K562 (cell line): ENCODE results near the gene RCL1. TPM values are rescaled to one million over a fixed set of nuclear protein-coding genes. Genes with fewer than 3 reads are reported as not detected.

Experiments
- CSDE1 ChIP-seq, 2 experiments: fragments of 450-650 bp; IDR thresholded peaks; 2 replicates each; pipeline ENCODE4 v1.6.1; 2016; ENCODE audit warnings: mild to moderate bottlenecking in 1 of 2
- FOXA3 ChIP-seq, 2 experiments: fragments of 450-650 bp in 1 of 2; sonication (generic) in 1 of 2; formaldehyde crosslinking; IDR thresholded peaks in 1 of 2; conservative IDR thresholded peaks in 1 of 2; 2 replicates each; pipeline versions ENCODE4 v1.4.0 to v1.8.0; 2020 to 2022; ENCODE audit warnings: mild to moderate bottlenecking in 2 of 2, missing genetic modification reagents in 1 of 2
- HLTF ChIP-seq: fragments of 450-650 bp; IDR thresholded peaks from 2 replicates; pipeline ENCODE4 v1.6.1; 2016
- IFI16 ChIP-seq: fragments of 250-450 bp; sonication (Bioruptor Pico); IDR thresholded peaks from 2 replicates; pipeline ENCODE4 v2.1.2; 2022; ENCODE audit warnings: mild to moderate bottlenecking, inconsistent platforms
- KLF13 ChIP-seq: fragments of 450-650 bp; IDR thresholded peaks from 2 replicates; pipeline ENCODE4 v1.6.1; 2016; ENCODE audit warnings: missing genetic modification characterization, low read depth, mild to moderate bottlenecking, missing compliant biosample characterization, moderate library complexity, borderline replicate concordance
- PRPF4 ChIP-seq: fragments of 200-400 bp; formaldehyde crosslinking; IDR thresholded peaks from one replicate; pipeline ENCODE4 v1.6.1; 2017; ENCODE audit warnings: low read length, low read depth, mild to moderate bottlenecking; ENCODE audit not compliant: insufficient read depth, poor library complexity, severe bottlenecking
- PTRF ChIP-seq: fragments of 450-650 bp; IDR thresholded peaks from 2 replicates; pipeline ENCODE4 v1.6.1; 2016; ENCODE audit warnings: mild to moderate bottlenecking, missing genetic modification characterization, missing compliant biosample characterization
- RBM15 ChIP-seq: fragments of 200-400 bp; formaldehyde crosslinking; IDR thresholded peaks from 2 replicates; pipeline ENCODE4 v1.6.1; 2018; ENCODE audit warnings: mild to moderate bottlenecking, low read length, moderate library complexity; ENCODE audit not compliant: insufficient read depth
- SP1 ChIP-seq: sonication (generic); formaldehyde crosslinking; IDR thresholded peaks from 2 replicates; pipeline ENCODE4 v1.8.1; 2022; ENCODE audit warnings: mild to moderate bottlenecking, missing genetic modification reagents
- TEAD4 ChIP-seq, 2 experiments: sonication (generic) in 1 of 2; formaldehyde crosslinking in 1 of 2; IDR thresholded peaks; 2 replicates each; pipeline versions ENCODE4 v1.6.1 to v1.8.0; 2012 to 2022; ENCODE audit warnings: borderline replicate concordance in 1 of 2, inconsistent platforms in 1 of 2, low read length in 1 of 2, mild to moderate bottlenecking in 1 of 2, missing genetic modification reagents in 1 of 2
- TRIM24 ChIP-seq, 2 experiments: fragments of 450-650 bp; IDR thresholded peaks; 2 replicates each; pipeline ENCODE4 v1.6.1; 2016
- U2AF2 ChIP-seq: fragments of 200-400 bp; formaldehyde crosslinking; optimal IDR thresholded peaks from 2 replicates; pipeline ENCODE3; 2017; ENCODE audit warnings: low read depth, mild to moderate bottlenecking, low read length
- ZNF232 ChIP-seq: sonication (generic); formaldehyde crosslinking; IDR thresholded peaks from 2 replicates; pipeline ENCODE4 v1.8.0; 2022; ENCODE audit warnings: mild to moderate bottlenecking, missing genetic modification reagents
- polyA plus RNA-seq, 8 experiments: library from polyadenylated mRNA; depleted of rRNA in 4 of 8; stranded (reverse) in 5 of 8; unstranded in 3 of 8; fragments of >200 nt; fragmentation: Nextera tagmentation in 2 of 8; fragmentation: Illumina TruSeq in 1 of 8; extraction: Ambion mirVana in 2 of 8; extraction: Trizol in 1 of 8; gene quantifications; 2 replicates each; pipeline versions ENCODE4 v1.2.1 to v1.2.3, GENCODE V29; 2011 to 2014; ENCODE audit warnings: inconsistent platforms in 1 of 8, missing spikeins in 1 of 8
- total RNA-seq, 7 experiments: library from RNA; depleted of rRNA in 6 of 7; stranded (reverse); fragments of >200 nt in 6 of 7; fragmentation: Illumina TruSeq in 2 of 7; extraction: Trizol in 2 of 7; gene quantifications; 2 replicates each; pipeline versions ENCODE4 v1.2.1 to v1.2.3, GENCODE V29; 2011 to 2021; ENCODE audit warnings: low replicate concordance in 1 of 7
- TF ChIP-seq, protein P1 (sequence below): fragments of 450-650 bp; IDR thresholded peaks from 2 replicates; pipeline ENCODE4 v1.6.1; 2016; ENCODE audit warnings: missing biosample characterization, missing genetic modification characterization
- TF ChIP-seq, protein P2 (sequence below): fragments of 450-650 bp; IDR thresholded peaks from 2 replicates; pipeline ENCODE4 v1.6.1; 2016; ENCODE audit warnings: mild to moderate bottlenecking, moderate library complexity

The RCL1 gene
- total and polyA plus RNA-seq, 9 of the 15 experiments (the other 6 are each of a cell fraction or from before 2014, with no cell fraction given): 24.0 to 67.7 (median 38.6) TPM

- no peak for TF ChIP-seq FOXA3 (CRISPR knock-in tag; conservative IDR thresholded peaks at IDR 0.05 in 1 of 2, IDR thresholded peaks at IDR 0.05 in 1 of 2)
- no peak for TF ChIP-seq CSDE1 (IDR thresholded peaks at IDR 0.05)
- TF ChIP-seq, protein P1, sequence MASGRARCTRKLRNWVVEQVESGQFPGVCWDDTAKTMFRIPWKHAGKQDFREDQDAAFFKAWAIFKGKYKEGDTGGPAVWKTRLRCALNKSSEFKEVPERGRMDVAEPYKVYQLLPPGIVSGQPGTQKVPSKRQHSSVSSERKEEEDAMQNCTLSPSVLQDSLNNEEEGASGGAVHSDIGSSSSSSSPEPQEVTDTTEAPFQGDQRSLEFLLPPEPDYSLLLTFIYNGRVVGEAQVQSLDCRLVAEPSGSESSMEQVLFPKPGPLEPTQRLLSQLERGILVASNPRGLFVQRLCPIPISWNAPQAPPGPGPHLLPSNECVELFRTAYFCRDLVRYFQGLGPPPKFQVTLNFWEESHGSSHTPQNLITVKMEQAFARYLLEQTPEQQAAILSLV (tag): no peak
- no peak for TF ChIP-seq IFI16
- no peak for TF ChIP-seq ZNF232
- no peak for TF ChIP-seq PTRF (tag)
- no peak for TF ChIP-seq TRIM24 (IDR thresholded peaks at IDR 0.05)
- TF ChIP-seq U2AF2: no peak
- no peak for TF ChIP-seq HLTF
- TF ChIP-seq, protein P2, sequence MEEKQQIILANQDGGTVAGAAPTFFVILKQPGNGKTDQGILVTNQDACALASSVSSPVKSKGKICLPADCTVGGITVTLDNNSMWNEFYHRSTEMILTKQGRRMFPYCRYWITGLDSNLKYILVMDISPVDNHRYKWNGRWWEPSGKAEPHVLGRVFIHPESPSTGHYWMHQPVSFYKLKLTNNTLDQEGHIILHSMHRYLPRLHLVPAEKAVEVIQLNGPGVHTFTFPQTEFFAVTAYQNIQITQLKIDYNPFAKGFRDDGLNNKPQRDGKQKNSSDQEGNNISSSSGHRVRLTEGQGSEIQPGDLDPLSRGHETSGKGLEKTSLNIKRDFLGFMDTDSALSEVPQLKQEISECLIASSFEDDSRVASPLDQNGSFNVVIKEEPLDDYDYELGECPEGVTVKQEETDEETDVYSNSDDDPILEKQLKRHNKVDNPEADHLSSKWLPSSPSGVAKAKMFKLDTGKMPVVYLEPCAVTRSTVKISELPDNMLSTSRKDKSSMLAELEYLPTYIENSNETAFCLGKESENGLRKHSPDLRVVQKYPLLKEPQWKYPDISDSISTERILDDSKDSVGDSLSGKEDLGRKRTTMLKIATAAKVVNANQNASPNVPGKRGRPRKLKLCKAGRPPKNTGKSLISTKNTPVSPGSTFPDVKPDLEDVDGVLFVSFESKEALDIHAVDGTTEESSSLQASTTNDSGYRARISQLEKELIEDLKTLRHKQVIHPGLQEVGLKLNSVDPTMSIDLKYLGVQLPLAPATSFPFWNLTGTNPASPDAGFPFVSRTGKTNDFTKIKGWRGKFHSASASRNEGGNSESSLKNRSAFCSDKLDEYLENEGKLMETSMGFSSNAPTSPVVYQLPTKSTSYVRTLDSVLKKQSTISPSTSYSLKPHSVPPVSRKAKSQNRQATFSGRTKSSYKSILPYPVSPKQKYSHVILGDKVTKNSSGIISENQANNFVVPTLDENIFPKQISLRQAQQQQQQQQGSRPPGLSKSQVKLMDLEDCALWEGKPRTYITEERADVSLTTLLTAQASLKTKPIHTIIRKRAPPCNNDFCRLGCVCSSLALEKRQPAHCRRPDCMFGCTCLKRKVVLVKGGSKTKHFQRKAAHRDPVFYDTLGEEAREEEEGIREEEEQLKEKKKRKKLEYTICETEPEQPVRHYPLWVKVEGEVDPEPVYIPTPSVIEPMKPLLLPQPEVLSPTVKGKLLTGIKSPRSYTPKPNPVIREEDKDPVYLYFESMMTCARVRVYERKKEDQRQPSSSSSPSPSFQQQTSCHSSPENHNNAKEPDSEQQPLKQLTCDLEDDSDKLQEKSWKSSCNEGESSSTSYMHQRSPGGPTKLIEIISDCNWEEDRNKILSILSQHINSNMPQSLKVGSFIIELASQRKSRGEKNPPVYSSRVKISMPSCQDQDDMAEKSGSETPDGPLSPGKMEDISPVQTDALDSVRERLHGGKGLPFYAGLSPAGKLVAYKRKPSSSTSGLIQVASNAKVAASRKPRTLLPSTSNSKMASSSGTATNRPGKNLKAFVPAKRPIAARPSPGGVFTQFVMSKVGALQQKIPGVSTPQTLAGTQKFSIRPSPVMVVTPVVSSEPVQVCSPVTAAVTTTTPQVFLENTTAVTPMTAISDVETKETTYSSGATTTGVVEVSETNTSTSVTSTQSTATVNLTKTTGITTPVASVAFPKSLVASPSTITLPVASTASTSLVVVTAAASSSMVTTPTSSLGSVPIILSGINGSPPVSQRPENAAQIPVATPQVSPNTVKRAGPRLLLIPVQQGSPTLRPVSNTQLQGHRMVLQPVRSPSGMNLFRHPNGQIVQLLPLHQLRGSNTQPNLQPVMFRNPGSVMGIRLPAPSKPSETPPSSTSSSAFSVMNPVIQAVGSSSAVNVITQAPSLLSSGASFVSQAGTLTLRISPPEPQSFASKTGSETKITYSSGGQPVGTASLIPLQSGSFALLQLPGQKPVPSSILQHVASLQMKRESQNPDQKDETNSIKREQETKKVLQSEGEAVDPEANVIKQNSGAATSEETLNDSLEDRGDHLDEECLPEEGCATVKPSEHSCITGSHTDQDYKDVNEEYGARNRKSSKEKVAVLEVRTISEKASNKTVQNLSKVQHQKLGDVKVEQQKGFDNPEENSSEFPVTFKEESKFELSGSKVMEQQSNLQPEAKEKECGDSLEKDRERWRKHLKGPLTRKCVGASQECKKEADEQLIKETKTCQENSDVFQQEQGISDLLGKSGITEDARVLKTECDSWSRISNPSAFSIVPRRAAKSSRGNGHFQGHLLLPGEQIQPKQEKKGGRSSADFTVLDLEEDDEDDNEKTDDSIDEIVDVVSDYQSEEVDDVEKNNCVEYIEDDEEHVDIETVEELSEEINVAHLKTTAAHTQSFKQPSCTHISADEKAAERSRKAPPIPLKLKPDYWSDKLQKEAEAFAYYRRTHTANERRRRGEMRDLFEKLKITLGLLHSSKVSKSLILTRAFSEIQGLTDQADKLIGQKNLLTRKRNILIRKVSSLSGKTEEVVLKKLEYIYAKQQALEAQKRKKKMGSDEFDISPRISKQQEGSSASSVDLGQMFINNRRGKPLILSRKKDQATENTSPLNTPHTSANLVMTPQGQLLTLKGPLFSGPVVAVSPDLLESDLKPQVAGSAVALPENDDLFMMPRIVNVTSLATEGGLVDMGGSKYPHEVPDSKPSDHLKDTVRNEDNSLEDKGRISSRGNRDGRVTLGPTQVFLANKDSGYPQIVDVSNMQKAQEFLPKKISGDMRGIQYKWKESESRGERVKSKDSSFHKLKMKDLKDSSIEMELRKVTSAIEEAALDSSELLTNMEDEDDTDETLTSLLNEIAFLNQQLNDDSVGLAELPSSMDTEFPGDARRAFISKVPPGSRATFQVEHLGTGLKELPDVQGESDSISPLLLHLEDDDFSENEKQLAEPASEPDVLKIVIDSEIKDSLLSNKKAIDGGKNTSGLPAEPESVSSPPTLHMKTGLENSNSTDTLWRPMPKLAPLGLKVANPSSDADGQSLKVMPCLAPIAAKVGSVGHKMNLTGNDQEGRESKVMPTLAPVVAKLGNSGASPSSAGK: no peak
- no peak for TF ChIP-seq TEAD4 (IDR thresholded peaks at IDR 0.05; ENCODE audit: low read length)
- TF ChIP-seq TEAD4 (CRISPR knock-in tag; IDR thresholded peaks at IDR 0.05; ENCODE audit: borderline replicate concordance): no peak
- no peak for TF ChIP-seq SP1 (CRISPR knock-in tag)
- no peak for TF ChIP-seq KLF13 (tag)
- no peak for TF ChIP-seq RBM15
- no peak for TF ChIP-seq PRPF4
These were observed 983 bp downstream of the RCL1 start (continued) for GRCh38 chr9:4793459-4794395.
